ENCODE results near the gene ENOX1.
"Not testable (repeated sequence)": the region's sequence is repeated elsewhere in the genome, so short reads cannot be mapped to it uniquely, and the experiment has no call there.

ENOX1 gene

DNA sequence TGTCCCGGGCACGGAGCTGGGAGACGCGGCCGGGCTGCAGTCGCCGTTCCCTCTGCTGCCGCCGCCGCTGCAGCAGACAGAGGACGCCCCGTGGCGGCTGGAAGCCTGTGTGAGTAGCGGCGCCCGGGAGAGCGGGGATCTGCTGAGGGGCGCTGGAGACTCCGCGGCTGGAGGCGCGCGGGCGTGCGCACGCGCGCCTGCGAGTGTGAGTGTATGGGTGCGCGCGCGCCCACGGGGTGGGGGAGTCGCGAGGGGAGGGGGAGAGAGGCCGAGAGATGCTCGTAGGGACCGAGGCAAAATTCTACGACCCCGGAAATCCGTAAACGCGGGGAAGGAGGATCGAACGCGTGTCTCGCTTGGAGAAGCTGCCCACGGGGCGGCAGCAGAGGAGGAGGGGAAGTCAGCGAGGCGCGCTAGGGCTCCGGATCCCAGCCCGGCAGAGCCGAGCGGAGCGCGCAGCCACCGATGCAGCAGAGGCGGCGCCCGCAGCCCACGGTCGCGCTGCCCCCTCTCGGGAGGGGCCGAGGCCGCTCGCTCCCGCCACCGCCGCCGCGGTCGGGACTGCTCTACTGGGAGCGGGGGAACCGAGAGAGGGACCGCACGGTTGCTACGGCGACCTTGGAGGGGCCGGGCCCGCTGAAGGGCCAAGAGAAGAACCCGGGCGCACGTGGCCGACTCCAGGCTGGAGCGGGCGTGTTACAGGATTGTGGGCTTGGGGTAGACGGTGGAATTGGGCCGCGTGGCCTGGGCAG lies at the start of gene ENOX1:
ENOX1 (minus strand) TSS at position 207 of the 752 bp plus-strand sequence.
- peak within 1 kb of the TSS; percentile 60 to 62 for H3K4me3 ChIP-seq
- peaks cover 0 to 28% (median 19%) of the 10 kb centered on the region in 4 donors for H3K4me1 ChIP-seq
- DNase-seq, result peak; percentile 29 to 70
- intact Hi-C loops (cut with DNase I; ENCODE audit: low total_unique reads), result no loop called here
- H3K27me3 ChIP-seq, result no peaks in the 10 kb centered on the region
- H3K27ac ChIP-seq, result peak within 1 kb of the TSS in 1 of 2 donors; percentile 12
- H3K9me3 ChIP-seq, result no peaks in the 10 kb centered on the region
- TF ChIP-seq, protein P1, sequence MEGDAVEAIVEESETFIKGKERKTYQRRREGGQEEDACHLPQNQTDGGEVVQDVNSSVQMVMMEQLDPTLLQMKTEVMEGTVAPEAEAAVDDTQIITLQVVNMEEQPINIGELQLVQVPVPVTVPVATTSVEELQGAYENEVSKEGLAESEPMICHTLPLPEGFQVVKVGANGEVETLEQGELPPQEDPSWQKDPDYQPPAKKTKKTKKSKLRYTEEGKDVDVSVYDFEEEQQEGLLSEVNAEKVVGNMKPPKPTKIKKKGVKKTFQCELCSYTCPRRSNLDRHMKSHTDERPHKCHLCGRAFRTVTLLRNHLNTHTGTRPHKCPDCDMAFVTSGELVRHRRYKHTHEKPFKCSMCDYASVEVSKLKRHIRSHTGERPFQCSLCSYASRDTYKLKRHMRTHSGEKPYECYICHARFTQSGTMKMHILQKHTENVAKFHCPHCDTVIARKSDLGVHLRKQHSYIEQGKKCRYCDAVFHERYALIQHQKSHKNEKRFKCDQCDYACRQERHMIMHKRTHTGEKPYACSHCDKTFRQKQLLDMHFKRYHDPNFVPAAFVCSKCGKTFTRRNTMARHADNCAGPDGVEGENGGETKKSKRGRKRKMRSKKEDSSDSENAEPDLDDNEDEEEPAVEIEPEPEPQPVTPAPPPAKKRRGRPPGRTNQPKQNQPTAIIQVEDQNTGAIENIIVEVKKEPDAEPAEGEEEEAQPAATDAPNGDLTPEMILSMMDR (IDR thresholded peaks at IDR 0.05), result no peak
- no peaks in the 10 kb centered on the region for H3K36me3 ChIP-seq

DNA sequence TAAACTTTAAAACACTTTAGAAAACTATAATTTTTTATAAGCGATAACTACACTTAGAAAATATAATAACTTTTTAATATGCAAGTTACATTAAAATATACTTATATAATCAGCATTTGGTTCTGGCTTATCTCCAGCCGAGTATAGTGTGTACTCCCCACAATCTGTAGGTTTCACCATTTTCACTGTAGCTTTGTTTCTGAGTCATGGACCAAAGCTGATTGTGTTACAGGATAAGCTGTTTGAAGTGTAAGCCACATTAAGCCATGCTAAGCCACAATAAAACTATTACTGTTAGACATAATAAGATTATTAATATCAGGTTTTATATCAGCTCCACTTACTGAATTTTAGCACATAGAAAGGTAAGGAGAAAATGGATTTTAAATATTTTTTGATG lies 48.9 kb upstream of the ENOX1 start:
- intact Hi-C loops (cut with DNase I; ENCODE audit: low total_unique reads), result no loop called here

DNA sequence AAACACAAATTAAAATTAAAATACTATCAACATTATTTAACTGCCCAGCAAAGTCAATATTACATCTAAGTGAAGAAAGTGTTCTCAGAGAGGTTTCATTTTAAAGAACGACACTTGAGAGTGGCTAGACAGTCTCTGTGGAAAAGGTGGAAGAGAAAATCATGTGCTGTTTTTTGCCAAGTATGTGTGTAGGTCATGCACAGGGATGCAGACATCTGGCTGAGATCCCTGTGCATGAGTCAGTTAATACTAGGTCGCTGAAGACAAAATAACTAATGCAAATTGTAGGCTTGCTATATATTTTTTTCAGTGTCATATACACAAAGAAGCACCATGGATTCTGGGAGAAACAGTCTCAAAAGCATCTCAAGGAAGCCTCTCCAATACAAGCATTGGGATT lies 44.3 kb upstream of the ENOX1 start:
- no peak overlapping the region for H3K4me3 ChIP-seq
- TF ChIP-seq, protein P1 (IDR thresholded peaks at IDR 0.05), result no peak
- no peaks in the 10 kb centered on the region for H3K27me3 ChIP-seq
- DNase-seq, result no peak
- peaks cover 0 to 20% (median 9%) of the 10 kb centered on the region in 4 donors for H3K4me1 ChIP-seq
- no peaks in the 10 kb centered on the region for H3K9me3 ChIP-seq
- H3K27ac ChIP-seq, result peak overlapping the region in 1 of 2 donors; percentile 2
- intact Hi-C loops (cut with DNase I; ENCODE audit: low total_unique reads), result no loop called here
- H3K36me3 ChIP-seq, result no peaks in the 10 kb centered on the region

More for the DNA sequence above, 48.9 kb upstream of the ENOX1 start:
- no peak overlapping the region for H3K4me3 ChIP-seq
- TF ChIP-seq, protein P1 (IDR thresholded peaks at IDR 0.05), result no peak
- no peaks in the 10 kb centered on the region for H3K27me3 ChIP-seq
- H3K9me3 ChIP-seq, result no peaks in the 10 kb centered on the region
- H3K36me3 ChIP-seq, result no peaks in the 10 kb centered on the region
- no peak overlapping the region for H3K27ac ChIP-seq
- peaks cover 0 to 13% (median 5%) of the 10 kb centered on the region in 4 donors for H3K4me1 ChIP-seq
- no peak for DNase-seq

DNA sequence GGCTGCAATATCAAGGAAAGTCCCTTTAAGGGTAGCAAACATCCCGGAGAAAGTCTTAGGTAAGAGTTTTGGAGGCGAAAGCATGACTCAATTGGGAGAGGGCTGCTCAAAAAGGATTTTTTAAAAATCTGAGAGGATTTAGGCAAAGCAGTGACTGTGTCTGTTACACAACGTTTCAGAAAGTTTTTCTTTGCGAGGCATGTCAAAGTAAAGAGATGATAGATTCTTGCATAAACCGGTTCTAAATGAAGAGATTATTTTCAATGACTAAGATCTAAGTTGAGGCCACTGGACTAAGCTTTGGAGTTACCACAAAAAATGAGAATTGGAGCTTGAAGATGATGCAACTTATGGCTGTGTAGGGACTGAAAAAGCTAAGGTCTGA lies 43.7 kb upstream of the ENOX1 start:
- intact Hi-C loops (cut with DNase I; ENCODE audit: low total_unique reads), result no loop called here
- Histone ChIP-seq H3K4me1 (peaks cover 0 to 20% (median 9%) of the 10 kb centered on the region in 4 donors), H3K27ac (peak overlapping the region; percentile 16 to 20), H3K27me3 (no peaks in the 10 kb centered on the region), H3K4me3 (peak overlapping the region in 1 of 2 donors; percentile 20), H3K36me3 (no peaks in the 10 kb centered on the region), H3K9me3 (no peaks in the 10 kb centered on the region)
- TF ChIP-seq, protein P1 (IDR thresholded peaks at IDR 0.05), result no peak
- DNase-seq, result no peak

DNA sequence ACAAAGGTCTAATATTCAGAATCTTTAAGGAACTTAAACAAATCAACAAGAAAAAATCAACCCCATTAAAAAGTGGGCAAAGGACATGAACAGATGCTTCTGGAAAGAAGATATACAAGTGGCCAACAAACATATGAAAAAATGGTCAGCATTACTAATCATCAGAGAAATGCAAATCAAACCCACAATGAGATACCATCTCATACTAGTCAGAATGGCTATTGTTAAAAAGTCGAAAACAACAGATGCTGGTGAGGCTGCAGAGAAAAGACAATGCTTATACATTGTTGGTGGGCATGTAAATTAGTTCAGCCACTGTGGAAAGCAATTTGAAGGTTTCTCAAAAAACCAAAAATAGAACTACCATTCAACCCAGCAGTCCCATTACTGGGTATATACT lies 37.9 kb upstream of the ENOX1 start:
- intact Hi-C loops (cut with DNase I; ENCODE audit: low total_unique reads); H3K36me3 ChIP-seq; DNase-seq; H3K27me3 ChIP-seq; H3K4me3 ChIP-seq; H3K9me3 ChIP-seq; H3K4me1 ChIP-seq; H3K27ac ChIP-seq: not testable (repeated sequence)

DNA sequence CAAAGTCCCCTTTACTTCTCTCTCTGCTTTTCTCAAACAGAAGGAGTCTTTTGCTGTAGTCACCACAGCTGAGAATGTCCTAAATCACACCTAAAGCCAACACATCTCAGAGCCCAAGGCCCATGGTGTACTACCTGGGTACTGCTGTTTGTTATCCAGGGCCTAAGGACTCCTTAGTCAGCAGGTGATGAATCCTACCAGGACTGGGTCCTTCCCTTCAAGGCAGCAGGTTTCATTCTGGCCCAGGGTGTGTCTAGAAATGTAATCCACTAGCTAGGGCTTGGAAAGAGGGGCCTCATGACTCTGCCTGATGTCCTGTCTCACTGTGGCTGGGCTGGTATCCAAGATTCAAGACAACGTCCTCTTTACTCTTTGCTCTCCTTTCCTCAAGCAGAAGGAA lies 36.2 kb upstream of the ENOX1 start:
- TF ChIP-seq, protein P1 (IDR thresholded peaks at IDR 0.05), result no peak
- H3K4me1 ChIP-seq, result no peaks in the 10 kb centered on the region
- no peak overlapping the region for H3K4me3 ChIP-seq
- DNase-seq, result no peak
- no peak overlapping the region for H3K27ac ChIP-seq
- no peaks in the 10 kb centered on the region for H3K27me3 ChIP-seq
- H3K36me3 ChIP-seq, result no peaks in the 10 kb centered on the region
- intact Hi-C loops (cut with DNase I; ENCODE audit: low total_unique reads), result no loop called here
- H3K9me3 ChIP-seq, result peaks cover 0 to 4% (median 0%) of the 10 kb centered on the region in 3 donors

Measured in tibial artery (tissue), 4 donors.